ENCODE results near the gene RPN1.
A peak's percentile ranks its signal among the peaks of the same experiment; 100 is the strongest.
"Not testable (repeated sequence)": the region's sequence is repeated elsewhere in the genome, so short reads cannot be mapped to it uniquely, and the experiment has no call there.

The RPN1 gene

GRCh38 chr3:128650096-128651050 lies at the start of gene RPN1:
Gene RPN1, minus strand, starts transcription at chr3:128650818. Its CDS starts 18 bp downstream, at chr3:128650800.
- DNase-seq = peak; percentile 87

DNA sequence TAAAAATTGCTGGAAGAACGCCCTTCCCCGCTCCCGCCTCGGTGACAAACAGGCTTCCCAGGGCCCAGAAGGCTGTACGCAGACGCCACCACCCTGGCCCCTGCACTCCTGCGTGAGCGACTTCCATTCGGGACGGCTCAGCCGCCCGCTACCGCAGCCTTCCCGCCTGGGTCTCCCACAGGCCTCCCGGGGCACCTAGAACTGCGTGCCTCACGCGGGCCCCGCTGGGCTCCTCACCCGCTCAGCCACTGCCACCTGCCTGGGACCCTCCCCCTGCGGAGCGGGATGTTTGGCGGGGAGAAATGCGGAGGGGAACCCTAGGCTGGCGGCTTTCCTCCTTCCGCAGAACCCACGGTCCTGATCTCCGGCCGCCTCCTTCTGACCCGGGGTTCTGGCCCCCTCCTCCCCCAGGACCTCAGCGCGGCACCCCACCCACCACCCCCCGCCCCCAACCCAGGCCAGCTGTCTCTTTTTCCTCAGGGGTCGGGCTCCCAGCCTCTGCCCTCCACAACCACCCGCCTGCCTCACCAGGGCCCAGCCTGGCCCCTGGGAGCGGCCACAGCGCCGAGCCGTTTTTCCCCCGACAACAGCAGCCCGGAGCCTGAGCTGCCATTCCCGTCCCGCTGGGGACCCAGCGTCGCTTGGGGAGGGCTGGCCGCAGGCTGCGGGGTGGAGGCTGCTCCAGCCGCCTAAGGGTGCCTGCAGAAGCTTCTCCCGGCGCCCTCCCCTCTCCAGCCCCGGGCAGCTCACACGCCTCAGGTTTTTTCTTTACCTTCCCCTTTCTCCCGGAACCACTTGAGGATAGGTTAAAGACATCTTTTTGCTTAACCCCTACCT lies 47.8 kb upstream of the RPN1 start:
- peak; percentile 6 for DNase-seq

DNA sequence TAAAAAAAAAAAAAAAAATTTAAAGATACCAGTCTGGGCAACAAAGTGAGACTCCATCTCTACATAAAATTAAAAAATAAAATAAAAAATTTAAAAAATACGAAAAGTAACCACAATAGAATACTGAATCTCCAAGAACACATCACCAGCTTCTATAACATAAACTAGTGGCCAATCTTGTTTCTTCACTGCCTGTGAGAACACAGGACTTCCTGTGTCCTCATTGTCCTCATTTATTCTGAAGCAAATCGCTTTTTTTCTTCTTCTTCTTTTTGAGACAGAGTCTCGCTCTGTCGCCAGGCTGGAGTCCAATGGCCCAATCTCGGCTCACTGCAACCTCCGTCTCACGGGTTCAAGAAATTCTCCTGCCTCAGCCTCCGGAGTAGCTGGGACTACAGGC lies 46.7 kb upstream of the RPN1 start:
- no peak for DNase-seq

DNA sequence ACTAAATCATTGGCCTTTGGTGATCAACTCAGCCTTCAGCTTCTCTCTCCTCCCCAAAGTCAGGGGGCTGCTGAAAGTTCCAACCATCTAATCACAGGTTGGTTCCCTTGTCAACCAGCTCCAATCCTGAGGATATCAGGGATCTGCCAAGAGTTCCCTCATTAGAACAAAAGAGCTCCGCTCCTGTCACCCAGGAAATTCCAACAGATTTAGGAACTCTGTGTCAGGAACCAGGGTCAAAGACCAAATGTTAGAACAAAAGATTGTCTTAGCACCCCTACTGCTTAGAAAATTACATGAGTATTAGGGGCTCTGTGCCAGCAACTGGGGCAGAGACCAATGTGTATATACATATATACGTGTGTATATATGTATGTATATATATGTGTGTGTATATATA lies 43.1 kb upstream of the RPN1 start:
- no peak for DNase-seq

DNA sequence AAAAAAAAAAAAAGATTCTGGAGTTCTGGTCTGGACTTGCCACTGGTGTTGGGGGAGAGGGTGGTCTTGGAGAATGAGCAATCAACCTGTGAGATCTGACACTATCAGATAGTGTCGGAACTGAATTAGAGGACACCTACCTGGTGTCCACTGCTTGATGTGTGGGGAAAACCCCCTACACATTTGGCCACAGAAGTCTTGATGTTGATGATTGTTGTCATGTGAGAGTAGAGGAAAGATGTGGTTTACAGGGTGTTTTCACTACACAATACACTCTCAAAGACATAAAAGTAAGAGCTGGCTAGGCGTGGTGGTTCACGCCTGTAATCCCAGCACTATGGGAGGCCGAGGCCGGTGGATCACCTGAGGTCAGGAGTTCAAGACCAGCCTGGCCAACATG lies 38.4 kb upstream of the RPN1 start:
- DNase-seq = no peak

DNA sequence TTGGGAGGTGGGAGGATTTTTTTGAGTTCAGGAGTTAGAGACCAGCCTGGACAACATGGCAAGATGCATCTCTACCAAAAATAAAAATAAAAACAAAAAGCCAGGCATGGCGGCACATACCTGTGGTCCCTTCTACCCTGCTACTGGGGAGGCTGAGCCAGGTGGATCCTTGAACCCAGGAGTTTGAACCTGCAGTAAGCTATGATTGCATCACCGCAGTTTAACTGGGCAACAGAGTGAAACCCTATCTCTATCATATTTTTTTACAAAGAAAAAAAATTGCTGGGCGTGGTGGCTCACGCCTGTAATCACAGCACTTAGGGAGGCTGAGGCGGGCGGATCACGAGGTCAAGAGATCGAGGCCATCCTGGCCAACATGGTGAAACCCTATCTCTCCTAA lies 35.8 kb upstream of the RPN1 start:
- no peak for DNase-seq

DNA sequence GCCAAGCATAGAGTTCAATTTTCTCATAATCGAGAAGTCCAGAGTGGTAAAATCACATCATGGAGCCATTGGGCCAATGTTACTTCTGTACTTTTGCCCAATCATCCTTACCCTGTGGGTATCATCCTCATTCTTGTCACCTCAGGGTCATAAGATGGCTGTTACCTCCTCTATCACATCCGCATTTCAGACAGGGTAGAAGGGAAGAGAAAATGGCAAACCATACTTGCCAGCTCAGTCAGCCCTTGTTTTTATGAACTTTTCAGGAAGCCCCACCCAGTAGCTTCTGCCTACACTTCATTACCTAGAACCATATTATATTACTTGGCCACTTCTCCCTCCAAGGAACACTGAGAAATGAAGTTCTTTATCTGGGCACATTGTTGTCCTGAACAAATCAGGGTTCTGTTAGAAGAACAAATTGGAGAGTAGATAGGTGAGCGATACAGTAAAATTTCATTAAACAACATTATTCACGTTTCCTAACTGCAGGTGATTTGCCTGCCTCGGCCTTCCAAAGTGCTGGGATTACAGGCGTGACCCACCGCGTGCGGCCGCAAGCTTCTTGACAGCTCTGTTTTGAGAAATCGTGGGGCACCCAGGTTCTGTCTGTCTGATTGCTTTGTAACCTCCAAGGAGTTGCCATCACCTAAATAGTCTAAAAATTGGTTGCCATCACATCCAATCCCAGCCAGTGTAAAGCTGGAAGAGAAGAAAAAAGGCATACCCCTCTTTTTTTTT lies 34.5 kb upstream of the RPN1 start:
- no peak for DNase-seq

- no peak for DNase-seq
Measured at GRCh38 chr3:128683957-128684356, 33.3 kb upstream of the RPN1 start.

- DNase-seq = peak; percentile 58
Measured at GRCh38 chr3:128681369-128681829, 30.8 kb upstream of the RPN1 start.

GRCh38 chr3:128680603-128681368 lies 30.2 kb upstream of the RPN1 start:
- DNase-seq = peak; percentile 91

- no peak for DNase-seq
Measured at GRCh38 chr3:128679338-128679737, 28.7 kb upstream of the RPN1 start.

- not testable (repeated sequence) for DNase-seq
Measured at GRCh38 chr3:128675802-128676201, 25.2 kb upstream of the RPN1 start.

DNA sequence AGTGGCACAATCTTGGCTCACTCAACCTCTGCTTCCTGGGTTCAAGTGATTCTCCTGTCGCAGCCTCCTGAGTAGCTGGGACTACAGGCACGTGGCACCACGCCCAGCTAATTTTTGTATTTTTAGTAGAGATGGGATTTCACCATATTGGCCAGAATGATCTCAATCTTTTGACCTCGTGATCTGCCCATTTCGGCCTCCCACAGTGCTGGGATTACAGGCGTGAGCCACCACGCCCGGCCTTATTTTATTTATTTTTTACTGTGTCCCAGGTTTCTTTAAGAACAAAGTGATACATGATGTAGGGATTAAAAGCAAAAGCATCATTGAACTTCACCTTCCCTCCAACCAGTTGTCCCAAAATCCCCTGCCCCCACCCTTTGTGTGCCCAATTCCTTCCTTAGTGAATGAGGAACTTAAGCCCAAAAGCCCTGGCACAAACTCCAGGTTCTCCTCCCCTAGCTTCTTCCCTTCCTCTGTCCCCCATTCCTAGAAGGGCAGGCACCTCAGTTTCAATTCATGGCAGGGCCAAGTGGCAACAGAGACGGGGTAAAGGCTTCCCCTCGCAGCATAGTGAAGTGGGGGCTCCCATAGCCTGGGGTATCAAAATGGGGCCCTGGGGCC lies 23.7 kb upstream of the RPN1 start:
- no peak for DNase-seq

DNA sequence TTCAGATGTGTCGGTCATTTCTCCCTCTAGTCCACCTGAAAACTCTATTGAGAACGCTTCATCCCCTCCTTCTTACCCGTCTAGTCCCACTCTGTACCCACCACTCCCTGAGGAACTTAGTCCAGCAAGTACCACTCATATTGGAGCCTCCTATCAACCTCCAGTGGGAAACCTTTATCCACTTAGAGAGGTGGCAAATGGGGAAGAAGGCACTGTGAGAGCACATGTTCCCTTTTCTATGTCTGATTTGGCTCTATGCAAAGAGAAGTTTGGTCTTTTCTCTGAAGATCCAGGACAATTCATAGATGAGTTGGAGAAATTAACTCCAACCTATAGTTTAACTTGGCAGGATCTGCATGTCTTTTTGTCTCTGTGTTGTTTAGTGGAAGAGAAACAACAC lies 17.0 kb upstream of the RPN1 start:
- DNase-seq = no peak

- no peak for DNase-seq
Measured at GRCh38 chr3:128665362-128666021, 14.9 kb upstream of the RPN1 start.

GRCh38 chr3:128663151-128663550 lies 12.5 kb upstream of the RPN1 start:
- no peak for DNase-seq

DNA sequence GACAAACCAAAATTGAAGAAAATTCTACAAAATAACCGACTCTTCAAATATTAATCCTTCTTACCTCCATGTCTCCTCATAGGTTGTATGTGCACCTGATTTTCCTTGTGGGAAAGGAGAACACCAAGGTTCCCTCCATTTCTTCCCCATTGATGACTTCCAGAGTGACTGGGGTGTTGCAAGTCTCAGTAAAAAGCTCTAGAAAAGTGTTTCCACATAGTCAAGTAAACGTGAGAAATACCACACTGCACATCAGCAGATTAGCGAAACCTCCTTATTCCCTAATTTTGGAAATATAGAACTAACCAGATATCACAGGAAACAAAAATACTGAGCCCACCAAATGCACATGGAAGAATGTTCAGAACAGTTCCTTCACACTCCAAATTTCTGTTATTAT lies 4.9 kb upstream of the RPN1 start:
- no peak for DNase-seq

DNA sequence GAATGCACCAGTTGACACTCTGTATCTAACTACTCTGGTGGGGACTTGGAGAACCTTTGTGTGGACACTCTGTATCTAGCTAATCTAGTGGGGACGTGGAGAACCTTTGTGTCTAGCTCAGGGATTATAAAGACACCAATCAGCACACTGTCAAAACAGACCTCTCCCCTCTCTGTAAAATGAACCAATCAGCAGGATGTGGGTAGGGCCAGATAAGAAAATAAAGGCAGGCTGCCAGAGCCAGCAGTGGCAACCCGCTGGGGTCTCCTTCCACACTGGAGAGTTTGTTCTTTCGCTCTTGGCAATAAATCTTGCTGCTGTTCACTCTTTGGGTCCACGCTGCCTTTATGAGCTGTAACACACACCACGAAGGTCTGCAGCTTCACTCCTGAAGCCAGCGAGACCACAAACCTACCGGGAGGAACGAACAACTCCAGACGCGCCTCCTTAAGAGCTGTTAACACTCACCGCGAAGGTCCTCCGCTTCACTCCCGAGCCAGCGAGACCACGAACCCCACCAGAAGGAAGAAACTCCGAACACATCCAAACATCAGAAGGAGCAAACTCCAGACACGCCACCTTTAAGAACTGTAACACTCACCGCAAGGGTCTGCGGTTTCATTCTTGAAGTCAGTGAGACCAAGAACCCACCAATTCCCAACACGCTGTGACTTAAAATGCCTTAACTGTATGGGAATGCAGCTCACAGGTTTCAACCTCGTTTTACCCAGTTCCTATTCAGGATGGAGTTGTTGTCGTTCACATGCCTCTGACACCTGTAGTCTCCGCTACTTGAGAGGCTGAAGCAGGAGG lies 3.6 kb upstream of the RPN1 start:
- DNase-seq = not testable (repeated sequence)

DNA sequence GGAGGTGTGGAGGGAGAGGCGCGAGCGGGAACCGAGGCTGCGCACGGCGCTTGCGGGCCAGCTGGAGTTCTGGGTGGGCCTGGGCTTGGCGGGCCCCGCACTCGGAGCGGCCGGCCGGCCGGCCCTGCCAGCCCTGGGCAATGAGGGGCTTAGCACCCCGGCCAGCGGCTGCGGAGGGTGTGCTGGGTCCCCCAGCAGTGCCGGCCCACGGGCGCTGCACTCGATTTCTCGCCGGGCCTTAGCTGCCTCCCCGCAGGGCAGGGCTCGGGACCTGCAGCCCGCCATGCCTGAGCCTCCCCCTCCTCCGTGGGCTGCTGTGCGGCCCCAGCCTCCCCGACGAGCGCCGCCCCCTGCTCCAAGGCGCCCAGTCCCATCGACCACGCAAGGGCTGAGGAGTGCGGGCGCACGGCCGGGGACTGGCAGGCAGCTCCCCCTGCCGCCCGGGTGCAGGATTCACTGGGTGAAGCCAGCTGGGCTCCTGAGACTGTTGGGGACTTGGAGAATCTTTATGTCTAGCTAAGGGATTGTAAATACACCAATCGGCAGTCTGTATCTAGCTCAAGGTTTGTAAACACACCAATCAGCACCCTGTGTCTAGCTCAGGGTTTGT lies 2.9 kb upstream of the RPN1 start:
- not testable (repeated sequence) for DNase-seq
